ENCODE measurements around the gene MOB3B.
"Not testable (repeated sequence)": the region's sequence is repeated elsewhere in the genome, so short reads cannot be mapped to it uniquely, and the experiment has no call there.

MOB3B gene

GRCh38 chr9:27423915-27424710 is 105.5 kb downstream of the MOB3B start:
- no peak for DNase-seq (ENCODE audit: low read depth)

- no peak for DNase-seq (ENCODE audit: low read depth)
Measured at GRCh38 chr9:27422279-27422834, 107.3 kb downstream of the MOB3B start.

GRCh38 chr9:27421577-27421976 is 108.0 kb downstream of the MOB3B start:
- DNase-seq (ENCODE audit: low read depth) = no peak

- DNase-seq (ENCODE audit: low read depth) = not testable (repeated sequence)
Measured at GRCh38 chr9:27419558-27419957, 110.1 kb downstream of the MOB3B start.

- DNase-seq (ENCODE audit: low read depth) = no peak
Measured at GRCh38 chr9:27414220-27414761, 115.3 kb downstream of the MOB3B start.

- no peak for DNase-seq (ENCODE audit: low read depth)
Measured at GRCh38 chr9:27413511-27414219, 115.9 kb downstream of the MOB3B start.

GRCh38 chr9:27412963-27413362 is 116.7 kb downstream of the MOB3B start:
- DNase-seq (ENCODE audit: low read depth) = no peak

- DNase-seq (ENCODE audit: low read depth) = no peak
Measured at GRCh38 chr9:27412081-27412480, 117.5 kb downstream of the MOB3B start.

GRCh38 chr9:27408482-27408881 is 121.1 kb downstream of the MOB3B start:
- DNase-seq (ENCODE audit: low read depth) = no peak

GRCh38 chr9:27408001-27408400 is 121.6 kb downstream of the MOB3B start:
- no peak for DNase-seq (ENCODE audit: low read depth)

GRCh38 chr9:27407491-27407890 is 122.1 kb downstream of the MOB3B start:
- DNase-seq (ENCODE audit: low read depth) = no peak

GRCh38 chr9:27404661-27405060 is 125.0 kb downstream of the MOB3B start:
- DNase-seq (ENCODE audit: low read depth) = no peak

- DNase-seq (ENCODE audit: low read depth) = no peak
Measured at GRCh38 chr9:27402626-27403025, 127.0 kb downstream of the MOB3B start.

- no peak for DNase-seq (ENCODE audit: low read depth)
Measured at GRCh38 chr9:27400334-27400880, 129.2 kb downstream of the MOB3B start.

- no peak for DNase-seq (ENCODE audit: low read depth)
Measured at GRCh38 chr9:27398982-27399653, 130.5 kb downstream of the MOB3B start.

- no peak for DNase-seq (ENCODE audit: low read depth)
Measured at GRCh38 chr9:27396495-27396894, 133.1 kb downstream of the MOB3B start.

- DNase-seq (ENCODE audit: low read depth) = no peak
Measured at GRCh38 chr9:27395484-27395921, 134.1 kb downstream of the MOB3B start.

- no peak for DNase-seq (ENCODE audit: low read depth)
Measured at GRCh38 chr9:27394826-27395201, 134.8 kb downstream of the MOB3B start.

GRCh38 chr9:27394154-27394825 is 135.3 kb downstream of the MOB3B start:
- no peak for DNase-seq (ENCODE audit: low read depth)

- DNase-seq (ENCODE audit: low read depth) = no peak
Measured at GRCh38 chr9:27393054-27393846, 136.4 kb downstream of the MOB3B start.

- DNase-seq (ENCODE audit: low read depth) = no peak
Measured at GRCh38 chr9:27392451-27392850, 137.2 kb downstream of the MOB3B start.

Data from activated T-helper 9 cell treated with anti-CD3 and anti-CD28 coated beads, Interleukin-2, amount 50 U/mL, for 16 hours (primary cell).